GM19023 (cell line): ENCODE measurements around the gene LINGO4.

Experiments
- ATAC-seq: cut with Tn5 transposase; IDR thresholded peaks from one replicate; pipeline ENCODE4 v1.9.1; 2021; ENCODE audit warnings: mild to moderate bottlenecking, moderate library complexity; ENCODE audit not compliant: unreplicated experiment

LINGO4 gene

GRCh38 chr1:151805066-151805820, at the start of gene LINGO4:
Gene LINGO4 (minus strand): TSS chr1:151805419. CDS start chr1:151802704, 2,715 bp downstream.
- no peak for ATAC-seq

- ATAC-seq: no peak
Observed at GRCh38 chr1:151854658-151855057, 49.4 kb upstream of the LINGO4 start.

GRCh38 chr1:151853411-151853943, 48.3 kb upstream of the LINGO4 start, which contains the start of gene THEM5:
Gene THEM5 (minus strand): TSS chr1:151853712. CDS start chr1:151853565, 147 bp downstream.
- ATAC-seq: no peak

GRCh38 chr1:151852733-151853132, 47.5 kb upstream of the LINGO4 start:
- no peak for ATAC-seq

GRCh38 chr1:151851886-151852285, 46.7 kb upstream of the LINGO4 start:
- no peak for ATAC-seq

GRCh38 chr1:151849871-151850270, 44.7 kb upstream of the LINGO4 start:
- ATAC-seq: no peak

- ATAC-seq: no peak
Observed at GRCh38 chr1:151849126-151849525, 43.9 kb upstream of the LINGO4 start.

- no peak for ATAC-seq
Observed at GRCh38 chr1:151847867-151848596, 42.8 kb upstream of the LINGO4 start.

GRCh38 chr1:151846686-151847237, 41.5 kb upstream of the LINGO4 start:
- ATAC-seq: no peak

- ATAC-seq: no peak
Observed at GRCh38 chr1:151846062-151846568, 40.9 kb upstream of the LINGO4 start.

GRCh38 chr1:151843398-151843797, 38.2 kb upstream of the LINGO4 start:
- ATAC-seq: no peak

- ATAC-seq: no peak
Observed at GRCh38 chr1:151841141-151841540, 35.9 kb upstream of the LINGO4 start.

- no peak for ATAC-seq
Observed at GRCh38 chr1:151840421-151840820, 35.2 kb upstream of the LINGO4 start.

GRCh38 chr1:151839457-151840403, 34.5 kb upstream of the LINGO4 start, which contains the start of gene C2CD4D:
Gene C2CD4D (minus strand): TSS chr1:151839820. CDS start chr1:151838989, 831 bp downstream.
- ATAC-seq: no peak

GRCh38 chr1:151839082-151839412, 33.8 kb upstream of the LINGO4 start:
- no peak for ATAC-seq

- ATAC-seq: no peak
Observed at GRCh38 chr1:151838222-151839081, 33.2 kb upstream of the LINGO4 start.

- ATAC-seq: no peak
Observed at GRCh38 chr1:151837884-151838221, 32.6 kb upstream of the LINGO4 start.

- no peak for ATAC-seq
Observed at GRCh38 chr1:151837197-151837596, 32.0 kb upstream of the LINGO4 start.

- no peak for ATAC-seq
Observed at GRCh38 chr1:151835596-151835995, 30.4 kb upstream of the LINGO4 start.
